Measurements from ENCODE around the gene GPRC5B.

DNA sequence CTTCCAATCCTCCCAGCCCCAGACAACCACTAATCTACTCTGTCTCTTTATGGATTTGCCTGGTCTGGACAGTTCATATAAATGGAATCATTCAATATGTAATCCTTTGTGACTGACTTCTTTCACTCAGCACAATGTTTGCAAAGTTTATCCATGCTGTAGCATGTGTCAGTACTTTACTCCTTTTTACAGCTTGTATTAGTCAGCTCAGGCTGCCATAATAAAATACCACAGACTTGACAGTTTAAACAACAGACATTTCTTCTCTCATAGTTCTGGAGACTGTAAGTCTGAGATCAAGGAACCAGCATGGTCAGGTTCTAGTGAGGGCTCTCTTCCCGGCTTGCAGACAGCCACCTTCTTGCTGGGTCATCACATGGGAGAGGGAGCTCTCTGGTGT lies 41.3 kb downstream of the GPRC5B start:
- TF ChIP-seq ZFX (IDR thresholded peaks at IDR 0.05): no peak
- TF ChIP-seq, protein P1, sequence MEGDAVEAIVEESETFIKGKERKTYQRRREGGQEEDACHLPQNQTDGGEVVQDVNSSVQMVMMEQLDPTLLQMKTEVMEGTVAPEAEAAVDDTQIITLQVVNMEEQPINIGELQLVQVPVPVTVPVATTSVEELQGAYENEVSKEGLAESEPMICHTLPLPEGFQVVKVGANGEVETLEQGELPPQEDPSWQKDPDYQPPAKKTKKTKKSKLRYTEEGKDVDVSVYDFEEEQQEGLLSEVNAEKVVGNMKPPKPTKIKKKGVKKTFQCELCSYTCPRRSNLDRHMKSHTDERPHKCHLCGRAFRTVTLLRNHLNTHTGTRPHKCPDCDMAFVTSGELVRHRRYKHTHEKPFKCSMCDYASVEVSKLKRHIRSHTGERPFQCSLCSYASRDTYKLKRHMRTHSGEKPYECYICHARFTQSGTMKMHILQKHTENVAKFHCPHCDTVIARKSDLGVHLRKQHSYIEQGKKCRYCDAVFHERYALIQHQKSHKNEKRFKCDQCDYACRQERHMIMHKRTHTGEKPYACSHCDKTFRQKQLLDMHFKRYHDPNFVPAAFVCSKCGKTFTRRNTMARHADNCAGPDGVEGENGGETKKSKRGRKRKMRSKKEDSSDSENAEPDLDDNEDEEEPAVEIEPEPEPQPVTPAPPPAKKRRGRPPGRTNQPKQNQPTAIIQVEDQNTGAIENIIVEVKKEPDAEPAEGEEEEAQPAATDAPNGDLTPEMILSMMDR (conservative IDR thresholded peaks at IDR 0.05): no peak
